Stomach (tissue), 9 donors: ENCODE results near the gene RBP7. TPM values are rescaled to one million over a fixed set of nuclear protein-coding genes. Genes with fewer than 3 reads are reported as not detected.
"Not testable (repeated sequence)": the region's sequence is repeated elsewhere in the genome, so short reads cannot be mapped to it uniquely, and the experiment has no call there.

Experiments
- DNase-seq, 2 donors: peaks; one replicate each; pipeline versions ENCODE4 v3.0.0 to v3.0.0-alpha.2; 2013 to 2019
- H3K27ac ChIP-seq, 5 donors: fragments of 200-600 bp in 4 of 5; sonication (generic) in 4 of 5; one replicate each; pipeline ENCODE4 v1.5.1; 2013 to 2019; ENCODE audit warnings: mild to moderate bottlenecking in 1 of 5, moderate library complexity in 1 of 5
- H3K27me3 ChIP-seq, 3 donors: fragments of 200-600 bp; sonication (generic); one replicate each; pipeline ENCODE4 v1.5.1; 2017 to 2019; ENCODE audit warnings: mixed run types in 1 of 3
- H3K36me3 ChIP-seq, 4 donors: fragments of 200-600 bp; sonication (generic); 1 replicate in 3 of 4; 2 replicates in 1 of 4; pipeline ENCODE4 v1.5.1; 2016 to 2019
- H3K4me1 ChIP-seq, 4 donors: fragments of 200-600 bp; sonication (generic); one replicate each; pipeline ENCODE4 v1.5.1; 2016 to 2019
- H3K4me3 ChIP-seq, 4 donors: fragments of 200-600 bp; sonication (generic) in 3 of 4; one replicate each; pipeline ENCODE4 v1.5.1; 2016 to 2019; ENCODE audit warnings: mild to moderate bottlenecking in 1 of 4
- H3K9me3 ChIP-seq, 4 donors: fragments of 200-600 bp; sonication (generic); one replicate each; pipeline ENCODE4 v1.5.1; 2016 to 2019
- EP300 ChIP-seq: sonication (generic); formaldehyde crosslinking; IDR thresholded peaks from one replicate; pipeline ENCODE4 v1.6.1; 2017; ENCODE audit warnings: antibody characterized with exemption
- POLR2A ChIP-seq, 4 donors: fragments of 450-650 bp; IDR thresholded peaks; one replicate each; pipeline ENCODE4 v1.6.1; 2016; ENCODE audit warnings: antibody characterized with exemption in 4 of 4, control low read depth in 2 of 4, mild to moderate bottlenecking in 1 of 4, moderate library complexity in 1 of 4
- POLR2AphosphoS5 ChIP-seq, 3 donors: sonication (generic); formaldehyde crosslinking; IDR thresholded peaks; one replicate each; pipeline ENCODE4 v1.6.1; 2016; ENCODE audit warnings: antibody characterized with exemption in 3 of 3
- WGBS, 5 donors: extraction: QIAGEN DNeasy Blood & Tissue Kit in 3 of 5; methylation state at CpG; one replicate each; pipeline versions ENCODE4 v1.1.5 to v1.1.7; 2013 to 2018; 5-methylcytosine and 5-hydroxymethylcytosine counted together
- intact Hi-C: fragments of 100-400 bp; cut with DNase I; formaldehyde crosslinking; loops from one replicate; pipeline ENCODE4 v1.15.1; 2023; ENCODE audit warnings: low total_unique reads
- polyA plus RNA-seq, 3 donors: library from polyadenylated mRNA; stranded (reverse); fragments of 200-250 nt; gene quantifications; one replicate each; pipeline ENCODE4 v1.2.3, GENCODE V29; 2013
- total RNA-seq, 5 donors: library from RNA; depleted of rRNA; stranded (reverse); fragments of >200 nt; gene quantifications; one replicate each; pipeline versions ENCODE4 v1.1.0 to v1.2.3, GENCODE V29; 2014 to 2016
- TF ChIP-seq, protein P1 (sequence below), 7 experiments: fragments of 450-650 bp in 4 of 7; fragments of 200-600 bp in 3 of 7; sonication (generic) in 3 of 7; IDR thresholded peaks; one replicate each; pipeline ENCODE4 v1.5.1; 2016 to 2019; ENCODE audit warnings: antibody characterized with exemption in 7 of 7, control low read depth in 2 of 7, mild to moderate bottlenecking in 1 of 7
- donor health status: healthy with polysubstance abuse.
- donor health status: Bipolar disorder and iron deficiency.
- donor health status: healthy.

RBP7 gene
- total and polyA plus RNA-seq, 8 donors = 3.5 to 24.8 (median 16.1) TPM; not detected in 3

DNA sequence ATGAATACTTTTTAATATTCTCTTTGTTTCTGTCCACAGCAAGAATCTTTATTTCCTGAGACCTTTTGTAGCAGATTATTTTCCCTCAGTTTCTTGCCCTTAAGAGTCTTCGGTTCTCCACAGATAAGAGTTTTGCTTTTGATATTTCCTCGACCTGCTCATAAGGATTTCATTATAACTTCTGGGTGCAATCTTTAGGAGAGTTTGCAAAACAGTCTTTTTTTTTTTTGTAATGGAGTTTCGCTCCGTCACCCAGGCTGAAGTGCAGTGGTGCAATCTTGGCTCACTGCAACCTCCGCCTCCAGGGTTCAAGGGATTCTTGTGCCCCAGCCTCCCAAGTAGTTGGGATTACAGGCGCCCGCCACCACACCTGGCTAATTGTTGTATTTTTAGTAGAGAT lies 25.6 kb downstream of the RBP7 start:
- intact Hi-C loops = no loop called here

DNA sequence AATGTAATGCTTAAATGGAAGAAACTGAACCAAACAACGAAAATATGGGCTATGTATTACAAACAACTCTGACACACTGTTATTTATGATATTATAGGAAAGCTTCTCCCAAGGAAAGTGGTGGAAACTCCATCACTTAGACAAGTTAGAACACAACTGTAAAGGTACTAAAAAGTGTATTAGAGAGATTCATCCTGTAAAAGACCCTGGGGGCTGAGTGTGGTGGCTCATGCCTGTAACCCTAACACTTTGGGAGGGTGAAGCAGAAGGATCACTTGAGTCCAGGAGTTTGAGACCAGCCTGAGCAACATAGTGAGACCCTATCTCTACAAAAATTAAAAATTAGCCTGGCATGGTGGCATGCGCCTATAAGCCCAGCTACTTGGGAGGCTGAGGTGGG lies 28.3 kb downstream of the RBP7 start:
- no peaks in the 10 kb centered on the region for H3K9me3 ChIP-seq
- TF ChIP-seq EP300 (no peak), POLR2AphosphoS5 (IDR thresholded peaks at IDR 0.05) (no peak), POLR2A (IDR thresholded peaks at IDR 0.05) (no peak)
- TF ChIP-seq, protein P1, sequence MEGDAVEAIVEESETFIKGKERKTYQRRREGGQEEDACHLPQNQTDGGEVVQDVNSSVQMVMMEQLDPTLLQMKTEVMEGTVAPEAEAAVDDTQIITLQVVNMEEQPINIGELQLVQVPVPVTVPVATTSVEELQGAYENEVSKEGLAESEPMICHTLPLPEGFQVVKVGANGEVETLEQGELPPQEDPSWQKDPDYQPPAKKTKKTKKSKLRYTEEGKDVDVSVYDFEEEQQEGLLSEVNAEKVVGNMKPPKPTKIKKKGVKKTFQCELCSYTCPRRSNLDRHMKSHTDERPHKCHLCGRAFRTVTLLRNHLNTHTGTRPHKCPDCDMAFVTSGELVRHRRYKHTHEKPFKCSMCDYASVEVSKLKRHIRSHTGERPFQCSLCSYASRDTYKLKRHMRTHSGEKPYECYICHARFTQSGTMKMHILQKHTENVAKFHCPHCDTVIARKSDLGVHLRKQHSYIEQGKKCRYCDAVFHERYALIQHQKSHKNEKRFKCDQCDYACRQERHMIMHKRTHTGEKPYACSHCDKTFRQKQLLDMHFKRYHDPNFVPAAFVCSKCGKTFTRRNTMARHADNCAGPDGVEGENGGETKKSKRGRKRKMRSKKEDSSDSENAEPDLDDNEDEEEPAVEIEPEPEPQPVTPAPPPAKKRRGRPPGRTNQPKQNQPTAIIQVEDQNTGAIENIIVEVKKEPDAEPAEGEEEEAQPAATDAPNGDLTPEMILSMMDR (IDR thresholded peaks at IDR 0.05) = no peak
- intact Hi-C loops = no loop called here

More for the DNA sequence above, 25.6 kb downstream of the RBP7 start:
- DNase-seq = no peak
- H3K4me3 ChIP-seq = no peak overlapping the region
- H3K4me1 ChIP-seq = no peaks in the 10 kb centered on the region
- no peaks in the 10 kb centered on the region for H3K9me3 ChIP-seq
- no peaks in the 10 kb centered on the region for H3K36me3 ChIP-seq
- WGBS, 5 donors = 80 to 92% (median 83%) methylated on average over 7 of the region's 7 CpGs
- H3K27ac ChIP-seq = no peak overlapping the region
- no peaks in the 10 kb centered on the region for H3K27me3 ChIP-seq
- TF ChIP-seq POLR2A (IDR thresholded peaks at IDR 0.05) (no peak), POLR2AphosphoS5 (IDR thresholded peaks at IDR 0.05) (no peak), EP300 (no peak)
- TF ChIP-seq, protein P1 (IDR thresholded peaks at IDR 0.05) = no peak

DNA sequence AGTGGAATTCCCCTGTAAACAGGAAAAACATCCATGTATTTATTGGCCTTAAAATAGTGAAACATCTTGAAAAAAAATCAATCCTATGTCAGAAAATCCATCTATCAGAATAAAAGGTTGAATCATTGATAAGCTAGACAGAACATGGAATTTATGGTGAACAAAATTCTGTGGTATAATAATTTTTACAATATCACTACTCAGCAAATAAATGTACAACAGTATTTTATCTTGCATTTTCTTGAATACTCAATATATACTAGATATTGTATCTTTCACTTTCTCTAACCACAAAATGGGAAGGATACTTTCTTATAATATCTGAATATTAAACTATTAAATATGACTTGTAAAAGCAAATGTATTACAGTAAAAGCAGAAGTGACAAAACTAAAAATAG lies 30.0 kb downstream of the RBP7 start:
- no peak overlapping the region for H3K27ac ChIP-seq
- intact Hi-C loops = no loop called here
- H3K36me3 ChIP-seq = no peaks in the 10 kb centered on the region
- DNase-seq = no peak
- peaks cover 0 to 6% (median 1%) of the 10 kb centered on the region in 4 donors for H3K4me1 ChIP-seq
- no peaks in the 10 kb centered on the region for H3K27me3 ChIP-seq
- no peaks in the 10 kb centered on the region for H3K9me3 ChIP-seq
- TF ChIP-seq EP300 (no peak), POLR2A (IDR thresholded peaks at IDR 0.05) (no peak), POLR2AphosphoS5 (IDR thresholded peaks at IDR 0.05) (no peak)
- TF ChIP-seq, protein P1 (IDR thresholded peaks at IDR 0.05) = no peak
- H3K4me3 ChIP-seq = no peak overlapping the region

More for the DNA sequence above, 28.3 kb downstream of the RBP7 start:
- Histone ChIP-seq H3K4me3 (no peak overlapping the region), H3K27ac (no peak overlapping the region), H3K36me3 (no peaks in the 10 kb centered on the region), H3K4me1 (no peaks in the 10 kb centered on the region), H3K27me3 (no peaks in the 10 kb centered on the region)
- DNase-seq = no peak
- 72 to 85% (median 78%) methylated on average over 2 of the region's 2 CpGs for WGBS, 5 donors

GRCh38 chr1:10028956-10029500 lies 32.0 kb downstream of the RBP7 start:
- H3K36me3 ChIP-seq, DNase-seq, H3K9me3 ChIP-seq, H3K27ac ChIP-seq, intact Hi-C loops, H3K4me3 ChIP-seq, H3K27me3 ChIP-seq: not testable (repeated sequence)
- WGBS, 5 donors = 61 to 86% (median 79%) methylated on average over 14 to 21 of the region's 24 CpGs
- peaks cover 3 to 17% (median 8%) of the 10 kb centered on the region in 4 donors for H3K4me1 ChIP-seq

DNA sequence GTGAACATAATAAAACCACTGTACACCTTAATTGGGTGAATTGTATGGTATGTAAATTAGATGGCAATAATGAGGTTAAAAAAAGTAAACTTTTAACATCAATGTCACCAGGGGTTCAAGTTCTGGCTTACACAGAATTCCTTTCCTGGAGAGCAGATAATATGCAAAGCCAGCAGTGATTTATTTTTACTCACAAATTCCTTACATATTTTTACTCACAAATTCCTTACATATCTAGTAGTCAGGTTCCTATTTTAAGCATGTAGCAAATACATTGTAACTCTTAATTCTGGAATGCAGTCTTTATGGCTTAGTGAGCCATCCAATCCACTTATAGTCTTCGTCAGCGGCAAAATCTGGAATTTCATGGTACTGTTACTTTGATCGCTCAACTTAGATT lies 34.4 kb downstream of the RBP7 start:
- Histone ChIP-seq H3K4me3 (no peak overlapping the region), H3K27me3 (no peaks in the 10 kb centered on the region), H3K27ac (no peak overlapping the region), H3K9me3 (no peaks in the 10 kb centered on the region), H3K36me3 (peaks cover 0 to 2% (median 1%) of the 10 kb centered on the region in 4 donors), H3K4me1 (peaks cover 12 to 40% (median 24%) of the 10 kb centered on the region in 4 donors)
- no peak for DNase-seq
- TF ChIP-seq POLR2AphosphoS5 (IDR thresholded peaks at IDR 0.05) = no peak
- no peak for TF ChIP-seq EP300
- TF ChIP-seq POLR2A (IDR thresholded peaks at IDR 0.05) = no peak
- TF ChIP-seq, protein P1 (IDR thresholded peaks at IDR 0.05) = no peak
- 92 to 100% (median 97%) methylated on average over 3 of the region's 3 CpGs for WGBS, 5 donors
- intact Hi-C loops = loop anchor here (10.0 kb wide), 2 partner anchors 87 to 157 kb away; partner anchors contain the start of genes LZIC and NMNAT1
